A673 (cell line): ENCODE measurements around the gene CCSER1.

Experiments
- CTCF ChIP-seq: fragments of 300-800, 200-600 bp; sonication (generic); conservative IDR thresholded peaks from 2 replicates; pipeline ENCODE4 v1.5.1; 2017; ENCODE audit warnings: low read depth, mild to moderate bottlenecking, antibody characterized with exemption, low read length, moderate library complexity, mixed read lengths
- EZH2 ChIP-seq: fragments of 200-600 bp; sonication (generic); IDR thresholded peaks from 2 replicates; pipeline ENCODE4 v1.6.1; 2017; ENCODE audit warnings: borderline replicate concordance, low read depth, mild to moderate bottlenecking, mixed read lengths, antibody characterized with exemption, low read length; ENCODE audit not compliant: poor library complexity, severe bottlenecking

GRCh38 chr4:90730752-90731151 is 603.6 kb downstream of the CCSER1 start:
- no peak for TF ChIP-seq CTCF
- TF ChIP-seq EZH2, result no peak
